GM18502 (cell line): ENCODE results near the gene LYRM4.
A peak's percentile ranks its signal among the peaks of the same experiment; 100 is the strongest.

ENCODE experiments used
- ATAC-seq: cut with Tn5 transposase; IDR thresholded peaks from one replicate; pipeline ENCODE4 v1.9.1; 2021; ENCODE audit warnings: mild to moderate bottlenecking; ENCODE audit not compliant: unreplicated experiment, poor library complexity

The LYRM4 gene

DNA sequence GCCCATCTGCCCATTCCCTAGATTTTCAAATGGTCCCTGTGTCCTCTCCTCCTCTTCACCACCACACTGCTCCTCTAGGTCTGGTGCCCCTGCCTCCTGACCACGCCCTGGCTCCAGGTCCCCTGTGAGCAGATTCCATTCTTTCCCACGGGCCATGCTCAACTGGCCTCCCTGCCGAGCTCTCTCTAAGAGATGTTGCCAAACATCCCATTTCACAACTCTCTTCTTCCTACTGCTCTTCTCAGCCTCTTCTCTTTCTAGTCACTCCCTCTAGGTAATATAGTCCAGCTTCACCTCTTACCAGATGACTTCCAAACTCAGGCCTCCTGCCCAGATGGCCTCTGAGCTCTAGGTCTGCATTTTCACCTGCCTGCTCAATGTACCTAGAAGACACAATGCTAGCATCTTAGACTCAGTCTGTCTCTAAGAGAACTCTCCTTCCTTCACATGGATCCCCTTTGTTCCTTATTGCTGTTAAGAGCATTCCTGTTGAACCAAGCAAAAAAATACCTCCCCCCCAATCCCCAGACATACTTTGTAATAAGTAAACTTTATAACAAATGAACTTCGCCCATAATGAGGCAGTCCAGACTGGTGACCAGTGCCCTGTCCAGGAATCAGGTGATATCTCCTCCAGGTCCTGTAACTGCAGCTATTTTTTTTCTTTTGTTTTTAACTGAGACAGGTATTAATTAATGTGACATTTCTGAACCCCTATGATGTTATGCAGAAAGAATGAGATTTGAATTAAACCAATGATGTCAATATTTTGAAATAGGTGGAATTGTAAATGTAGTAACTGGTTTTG lies 79.0 kb downstream of the LYRM4 start:
- no peak for ATAC-seq

DNA sequence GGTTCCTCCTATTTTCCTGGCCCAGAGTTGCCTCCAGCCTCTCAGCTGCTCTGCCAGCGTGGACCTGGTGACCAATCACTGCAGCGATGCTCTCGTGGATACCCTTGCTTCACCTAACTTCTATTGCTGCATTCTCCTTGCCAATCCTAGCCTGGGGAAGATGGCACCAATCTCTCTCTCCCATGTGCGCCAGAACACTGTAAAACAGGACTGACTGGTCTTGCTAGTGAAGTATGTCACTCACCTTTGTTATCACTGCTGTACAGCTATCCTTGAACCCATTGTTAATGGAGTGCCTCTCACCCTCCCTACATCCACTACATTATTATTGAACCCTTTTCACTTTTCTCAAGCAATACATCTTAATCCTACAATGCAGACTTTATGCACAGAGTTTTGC lies 80.1 kb downstream of the LYRM4 start:
- ATAC-seq = no peak

DNA sequence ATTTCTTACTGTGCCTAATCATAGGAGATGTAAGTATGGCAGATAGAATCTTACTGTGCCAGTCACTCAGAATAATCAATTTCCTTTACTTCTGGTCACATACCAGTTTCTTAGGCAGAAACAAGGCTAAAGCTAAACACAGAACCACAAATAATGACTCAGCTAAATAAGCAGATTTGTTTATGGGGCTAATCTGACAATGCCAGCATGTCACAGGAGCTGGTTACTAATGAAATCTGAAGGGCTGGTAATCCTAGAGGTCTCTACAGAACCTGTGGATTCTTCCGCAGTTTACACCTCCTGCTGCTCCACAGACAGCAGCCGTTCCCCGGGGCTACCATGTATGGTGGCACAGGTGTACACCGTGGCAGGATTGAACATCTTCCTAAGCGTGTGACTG lies 80.8 kb downstream of the LYRM4 start:
- ATAC-seq = no peak

DNA sequence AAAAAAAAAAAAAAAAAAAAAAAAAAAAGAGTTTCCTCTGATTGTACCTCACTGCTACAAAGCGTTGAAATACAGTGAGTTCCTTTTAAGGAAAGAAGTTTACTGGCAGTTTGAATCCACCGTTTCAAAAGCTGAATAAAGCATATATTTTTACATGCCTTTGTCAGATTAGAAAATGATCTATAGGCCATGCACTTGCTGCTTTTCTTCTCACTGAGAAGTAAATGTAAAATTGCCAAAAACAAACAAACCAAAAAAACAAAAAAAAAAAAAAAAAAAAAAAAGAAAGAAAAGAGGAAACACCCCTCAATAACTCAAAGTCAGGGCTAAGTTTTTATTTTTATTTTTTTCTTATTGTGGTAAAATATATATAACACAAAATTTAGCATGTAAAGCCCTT lies 81.9 kb downstream of the LYRM4 start:
- no peak for ATAC-seq

DNA sequence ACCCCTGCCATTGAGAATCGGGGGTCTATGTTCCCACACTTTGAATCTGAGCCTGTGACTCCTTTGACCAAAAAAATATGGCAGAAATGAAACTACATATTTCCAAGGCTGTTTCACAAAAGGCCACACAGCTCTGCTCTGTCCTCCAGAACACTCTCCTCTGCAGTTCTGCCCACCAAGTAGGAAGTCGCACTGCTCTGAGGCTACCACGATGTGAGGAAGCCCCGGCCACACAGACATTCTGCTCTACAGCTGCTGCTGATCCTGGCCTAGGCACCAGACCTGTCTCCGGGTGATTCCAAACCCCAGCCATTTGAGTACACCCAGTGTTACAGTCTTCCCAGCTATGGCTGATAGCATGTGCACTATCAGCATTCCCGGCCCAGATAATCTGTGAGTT lies 85.1 kb downstream of the LYRM4 start:
- no peak for ATAC-seq

DNA sequence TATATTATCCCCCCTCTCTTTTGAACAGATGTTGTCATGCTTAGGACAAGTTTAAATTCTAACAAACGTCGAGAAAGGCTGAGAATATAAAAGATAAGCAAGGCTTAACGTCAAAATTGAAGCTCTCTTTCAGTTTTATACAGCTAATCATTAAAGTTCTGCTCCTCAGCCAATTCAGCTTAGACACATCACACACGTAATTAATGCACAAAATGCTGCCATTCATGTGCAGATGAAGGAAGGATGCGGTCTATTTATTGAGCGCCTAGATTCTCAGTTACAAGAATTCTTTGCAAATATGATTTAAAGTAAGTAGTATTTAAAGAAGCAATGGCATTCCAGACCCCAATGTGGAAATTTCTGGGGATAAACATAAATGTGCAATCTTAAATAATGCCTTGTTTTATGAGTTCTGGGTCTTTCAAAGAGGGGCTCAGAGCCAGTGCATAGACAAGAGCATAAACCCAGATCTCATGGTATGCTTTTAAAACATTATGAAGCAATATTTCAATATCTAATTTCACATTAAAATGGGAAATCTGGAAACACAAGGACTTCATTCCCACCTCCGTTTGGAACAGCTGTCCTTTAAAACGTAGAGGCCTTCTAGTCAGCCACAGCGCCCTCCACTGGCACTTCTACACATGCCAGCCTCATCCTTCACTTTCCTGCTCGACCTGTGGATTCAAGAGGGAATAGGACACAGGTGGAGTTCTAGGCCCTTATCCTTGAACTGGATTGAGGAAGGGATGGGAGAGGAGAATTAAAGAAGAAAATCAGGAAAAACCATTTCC lies 85.8 kb downstream of the LYRM4 start:
- ATAC-seq = no peak

DNA sequence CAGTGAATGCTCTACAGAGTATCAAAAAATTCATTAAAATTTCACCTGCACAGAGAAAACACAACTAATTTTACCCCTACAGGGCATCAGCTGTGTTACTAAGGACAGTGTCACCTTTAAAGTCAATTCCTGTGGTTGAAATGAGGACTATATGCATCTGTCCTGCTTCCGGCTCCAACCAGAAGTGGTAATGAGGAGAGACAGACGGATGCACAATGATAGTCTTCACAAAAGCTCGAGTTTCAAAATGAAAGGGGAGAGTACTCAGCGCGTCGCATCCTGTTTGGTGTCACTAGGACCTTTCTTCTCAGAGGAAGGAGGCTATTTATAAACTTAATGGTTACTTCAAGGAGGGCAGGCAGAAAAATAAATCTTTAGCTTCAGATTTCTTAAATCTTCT lies 86.5 kb downstream of the LYRM4 start:
- peak; percentile 94 for ATAC-seq

DNA sequence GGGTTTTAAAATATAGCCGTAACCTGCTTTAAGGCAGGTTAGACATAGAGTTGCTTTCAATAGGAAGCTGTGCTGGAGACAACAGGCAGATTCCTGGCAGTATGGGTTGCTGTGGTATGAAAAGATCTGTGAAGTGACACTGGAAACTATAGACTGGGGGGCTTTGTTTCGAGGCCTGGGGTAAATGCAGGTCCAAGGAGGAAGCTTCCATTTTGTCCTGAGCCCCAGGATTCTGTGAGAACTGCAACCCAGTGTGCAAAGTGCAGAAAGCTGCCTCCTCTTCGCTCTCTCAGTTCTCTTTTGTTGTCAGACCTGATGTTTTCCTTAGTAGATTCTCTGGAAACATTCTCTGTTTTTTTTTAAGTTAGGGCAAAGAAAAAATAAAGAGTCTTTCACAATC lies 86.9 kb downstream of the LYRM4 start:
- peak; percentile 52 for ATAC-seq

DNA sequence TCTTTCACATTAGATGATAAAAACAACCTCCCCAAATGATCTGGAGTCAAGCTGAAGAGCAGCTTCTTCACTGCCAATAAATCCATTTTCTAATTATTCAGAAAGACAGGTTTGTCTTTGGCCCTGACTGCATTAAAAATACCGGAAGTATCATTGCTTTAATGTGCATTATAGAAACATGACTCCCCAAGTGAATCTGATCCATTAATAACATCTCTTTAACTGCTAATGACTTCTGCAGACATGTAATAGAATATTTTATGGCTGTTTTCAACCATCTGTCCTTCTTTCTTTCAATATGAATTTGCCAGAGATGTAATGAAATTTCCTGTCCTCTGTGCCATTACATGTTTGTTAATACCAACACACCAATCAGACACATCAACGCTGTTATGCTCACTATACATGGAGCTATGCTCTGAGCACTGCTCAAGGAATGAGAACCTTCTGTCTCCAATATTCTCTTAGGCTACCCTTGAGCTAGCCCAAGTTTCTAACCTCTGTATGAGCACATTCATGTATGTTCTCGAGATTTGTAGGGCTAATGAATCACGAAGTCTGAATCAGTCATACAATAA lies 87.8 kb downstream of the LYRM4 start:
- no peak for ATAC-seq

DNA sequence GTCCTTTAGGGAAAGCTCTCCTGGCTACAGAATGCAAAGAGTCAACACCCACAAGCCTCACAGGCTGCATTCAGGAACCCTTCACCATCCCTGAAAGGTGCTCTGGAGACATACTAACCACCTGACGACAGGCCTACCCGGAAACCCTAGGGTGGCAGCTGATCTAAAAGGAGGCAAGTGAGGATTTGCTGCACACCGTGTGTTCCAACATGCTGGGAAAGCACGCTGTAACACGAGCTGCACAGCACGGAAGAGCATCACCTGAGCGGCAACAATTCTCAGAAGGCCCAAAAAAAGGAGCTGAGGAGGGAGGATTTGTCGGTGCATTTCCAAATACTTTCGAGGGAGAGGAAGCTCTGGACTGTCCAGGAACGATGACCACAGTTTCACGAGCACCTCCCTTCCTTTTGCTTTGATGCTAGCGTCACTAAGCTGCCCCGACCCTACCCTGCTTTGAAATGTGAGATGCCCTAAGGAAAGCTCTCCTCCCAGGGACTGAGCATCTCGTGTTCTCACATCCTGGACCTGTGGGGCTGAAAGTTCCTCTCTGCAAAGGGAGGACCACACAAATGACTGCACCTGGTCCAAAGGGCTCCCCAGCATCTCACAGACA lies 88.6 kb downstream of the LYRM4 start:
- no peak for ATAC-seq

DNA sequence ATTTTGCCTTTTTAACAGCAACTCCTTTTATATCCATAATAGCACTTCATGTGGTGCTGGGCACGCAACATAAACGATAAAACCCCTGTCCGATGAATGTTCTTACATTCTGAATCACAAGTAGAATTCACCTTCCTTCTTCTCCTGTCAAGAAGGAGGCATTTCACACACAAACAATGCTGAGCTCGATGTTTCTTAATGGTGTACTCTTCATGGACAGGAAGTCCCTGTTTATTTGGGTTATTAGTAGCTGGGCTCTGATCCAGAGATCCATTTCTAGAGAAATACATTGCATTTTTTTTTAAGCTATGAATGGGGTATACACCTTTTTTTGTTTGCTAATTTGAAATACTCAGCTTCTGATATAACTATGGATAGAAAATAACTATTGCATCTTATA lies 93.2 kb downstream of the LYRM4 start:
- ATAC-seq = no peak

DNA sequence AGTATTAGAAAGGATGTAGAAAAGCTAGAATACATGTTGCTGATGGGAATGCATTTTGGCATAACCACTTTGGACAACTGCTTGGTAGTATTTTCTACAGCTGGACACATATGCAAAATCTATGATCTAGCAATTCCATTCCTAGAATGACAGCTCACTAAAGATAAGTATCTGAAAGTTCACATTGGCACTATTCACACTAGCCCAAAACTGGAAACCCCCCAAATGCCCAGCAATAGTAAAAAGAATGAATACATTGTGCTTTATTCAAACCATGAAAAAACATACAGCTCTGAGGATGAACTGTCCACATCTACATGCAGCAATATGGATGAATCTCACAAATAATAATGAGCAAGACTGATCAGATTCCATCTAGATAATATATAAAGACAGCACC lies 96.7 kb downstream of the LYRM4 start:
- ATAC-seq = no peak

DNA sequence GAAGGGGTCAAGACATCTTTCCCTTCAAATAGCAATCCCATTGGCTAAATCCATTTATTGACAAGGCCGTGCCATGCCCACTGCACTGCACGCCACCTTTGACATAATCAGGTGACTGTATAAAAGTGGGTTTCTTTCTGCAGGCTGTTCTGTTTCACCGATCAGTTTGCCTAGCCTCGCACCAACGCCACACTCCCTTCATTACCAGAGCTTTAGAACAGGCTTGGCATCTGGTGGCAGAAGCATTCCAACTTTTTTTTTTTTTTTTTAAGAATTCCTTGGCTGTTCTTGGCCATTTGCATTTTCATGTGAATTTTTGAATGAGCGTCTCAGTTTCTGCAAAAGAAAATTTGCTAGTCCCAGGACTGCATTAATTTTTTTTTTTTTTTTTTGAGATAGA lies 97.5 kb downstream of the LYRM4 start:
- ATAC-seq = no peak

DNA sequence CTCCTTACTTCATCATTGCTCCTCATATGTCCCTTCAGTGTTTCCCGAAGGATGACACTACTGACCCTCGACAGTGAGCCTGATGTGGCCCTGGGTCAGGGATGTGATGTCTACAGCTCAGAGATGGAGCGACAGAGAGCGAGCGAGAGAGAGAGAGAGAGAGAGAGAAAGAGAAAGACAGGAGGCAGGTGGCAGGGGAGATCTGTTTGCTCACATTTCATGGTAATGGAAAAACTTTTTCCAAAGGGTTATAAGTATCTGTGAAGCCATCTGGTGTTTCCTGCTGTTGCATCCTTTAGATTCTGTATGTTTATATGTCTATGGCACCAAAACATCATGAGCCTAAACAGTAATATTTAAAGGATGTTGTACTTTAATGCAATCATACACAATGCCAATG lies 98.4 kb downstream of the LYRM4 start:
- no peak for ATAC-seq

DNA sequence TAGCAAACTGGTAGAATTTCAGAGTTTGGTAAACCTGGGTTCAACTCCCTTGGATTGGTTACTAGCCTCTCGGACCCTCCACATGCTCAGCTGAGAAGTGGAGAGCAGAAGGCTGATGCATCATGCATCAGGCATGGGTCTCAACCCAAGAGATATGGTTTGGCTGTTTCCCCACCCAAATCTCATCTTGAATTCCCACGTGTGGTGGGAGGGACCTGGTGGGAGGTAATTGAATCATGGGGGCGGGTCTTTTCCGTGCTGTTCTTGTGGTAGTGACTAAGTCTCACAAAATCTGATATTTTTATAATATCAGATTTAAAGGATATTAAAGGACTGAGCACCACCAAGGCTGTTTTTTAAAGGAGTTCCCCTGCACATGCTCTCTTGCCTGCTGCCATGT lies 100.5 kb downstream of the LYRM4 start:
- ATAC-seq = no peak

DNA sequence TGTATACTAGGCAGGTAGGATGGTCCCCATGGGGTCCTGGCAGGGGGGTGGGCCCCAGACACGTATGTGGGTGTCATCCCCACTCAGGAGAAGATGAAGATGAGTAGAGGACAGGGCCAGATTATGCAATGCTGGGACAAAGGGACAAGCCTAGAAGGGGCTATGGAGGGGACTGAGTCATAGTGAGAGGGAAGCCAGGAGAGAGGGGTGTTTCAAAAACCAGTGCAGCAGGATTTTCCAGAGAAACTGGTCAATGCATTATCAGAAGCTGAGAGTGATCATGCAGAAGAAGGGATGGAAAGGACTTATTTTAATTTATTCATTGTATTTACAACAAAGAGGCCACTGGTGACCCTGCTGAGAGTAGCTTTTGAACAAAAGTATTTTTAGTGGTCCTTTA lies 101.6 kb downstream of the LYRM4 start:
- ATAC-seq = no peak

DNA sequence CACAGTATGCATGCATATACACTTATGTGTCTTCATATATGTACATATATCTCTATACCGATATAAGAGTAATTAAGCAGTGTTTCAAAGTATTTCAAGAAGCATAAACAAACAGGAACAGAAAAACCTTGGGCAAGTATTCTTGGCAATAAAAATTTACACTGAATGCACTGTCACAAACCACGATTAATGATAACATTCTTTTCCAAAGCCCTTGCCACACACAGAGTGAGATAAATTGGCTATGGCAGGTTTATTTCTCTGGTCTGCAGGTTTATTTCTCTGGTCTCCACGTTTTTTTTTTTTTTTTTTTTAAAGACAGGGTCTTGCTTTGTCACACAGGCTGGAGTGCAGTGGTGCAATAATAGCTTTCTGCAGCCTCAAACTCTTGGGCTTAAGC lies 102.6 kb downstream of the LYRM4 start:
- no peak for ATAC-seq

DNA sequence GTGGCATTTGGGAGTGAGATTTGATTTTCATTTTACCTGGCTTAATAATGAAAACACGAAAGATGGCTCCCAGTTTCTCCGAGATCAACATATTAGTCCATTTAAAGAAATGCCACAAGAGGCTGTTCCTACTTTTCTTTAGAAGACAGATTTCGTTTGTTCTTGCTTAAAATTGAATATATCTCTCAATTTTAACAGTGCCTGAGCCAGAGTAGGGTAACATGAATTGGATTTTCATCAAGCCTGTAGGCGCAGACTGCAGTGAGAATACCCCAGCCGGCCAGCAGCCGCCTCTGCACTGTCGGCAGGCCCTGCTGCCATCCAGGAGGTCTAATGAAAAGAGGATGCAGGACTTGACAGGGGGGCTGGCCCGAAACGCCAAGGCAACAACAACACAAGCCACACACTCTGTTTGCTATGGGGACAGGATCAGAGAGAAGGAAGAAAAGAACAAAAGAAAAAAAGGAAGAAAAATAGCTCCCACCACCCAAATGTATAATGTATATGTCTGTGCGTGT lies 103.1 kb downstream of the LYRM4 start:
- ATAC-seq = no peak

DNA sequence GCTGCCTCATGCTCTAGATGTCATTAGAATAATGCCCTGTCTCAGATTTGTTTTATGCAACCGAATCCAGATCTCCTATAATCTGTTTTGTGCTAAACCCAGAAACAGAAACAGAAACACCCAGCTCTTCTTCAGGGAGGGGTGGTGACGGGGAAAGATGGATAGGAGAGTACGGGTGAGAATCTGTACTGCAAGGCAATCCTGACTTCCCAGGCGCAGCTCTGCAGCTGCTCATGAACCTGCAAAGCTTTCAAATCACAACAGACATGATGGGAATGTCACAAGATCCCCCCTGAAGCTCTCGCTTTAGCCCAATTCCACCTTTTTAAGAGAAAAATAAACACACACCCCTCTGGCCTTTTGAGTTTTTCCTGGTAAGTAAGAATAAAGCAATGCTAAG lies 104.1 kb downstream of the LYRM4 start:
- ATAC-seq = no peak

DNA sequence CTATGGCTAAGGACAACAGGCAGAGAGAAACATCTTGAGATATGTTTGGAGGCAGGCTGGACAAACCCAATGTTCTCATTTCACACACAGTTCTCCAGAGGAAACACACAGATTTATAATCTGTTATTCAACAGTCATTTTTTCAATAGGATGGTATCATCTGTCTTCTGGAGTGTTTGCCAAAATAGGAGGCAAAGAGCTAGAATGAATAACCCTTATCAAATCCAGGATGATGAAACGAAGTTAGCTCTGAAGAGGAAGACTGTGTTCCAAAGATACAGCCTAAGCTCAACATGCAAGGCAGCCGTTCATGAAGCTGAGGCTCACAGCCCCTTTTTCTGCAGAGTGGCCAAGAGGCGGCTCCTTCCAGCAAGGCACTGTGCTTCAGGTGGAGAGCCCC lies 104.8 kb downstream of the LYRM4 start:
- ATAC-seq = no peak

DNA sequence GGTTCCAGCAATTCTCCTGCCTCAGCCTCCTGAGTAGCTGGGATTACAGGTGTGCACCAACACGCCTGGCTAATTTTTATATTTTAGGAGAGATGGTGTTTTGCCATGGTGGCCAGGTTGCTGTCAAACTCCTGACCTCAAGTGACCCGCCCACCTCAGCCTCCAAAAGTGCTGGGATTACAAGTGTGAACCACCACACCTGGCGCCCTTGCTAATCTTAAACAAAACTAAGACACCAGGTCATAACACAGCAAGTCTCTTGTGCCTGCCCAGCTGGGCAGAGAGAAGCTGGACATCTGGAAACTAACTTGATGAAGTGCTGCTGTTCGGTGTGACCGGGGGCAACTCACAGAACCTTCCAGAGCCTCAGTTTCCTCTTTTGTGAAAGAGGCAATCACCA lies 107.6 kb downstream of the LYRM4 start:
- ATAC-seq = no peak
